ENCODE measurements around the gene TMEM204. TPM values are rescaled to one million over a fixed set of nuclear protein-coding genes. Genes with fewer than 3 reads are reported as not detected.

The TMEM204 gene
- total and polyA plus RNA-seq, 8 donors = 2.7 to 45.8 (median 17.5) TPM

GRCh38 chr16:1583180-1583579 is 49.7 kb downstream of the TMEM204 start:
- WGBS, 5 donors = 86 to 91% (median 88%) methylated on average over 14 to 15 of the region's 15 CpGs
- Histone ChIP-seq H3K4me3 (no peak overlapping the region), H3K27ac (no peak overlapping the region), H3K4me1 (peaks cover 0 to 12% (median 9%) of the 10 kb centered on the region in 4 donors), H3K9me3 (no peaks in the 10 kb centered on the region), H3K27me3 (no peaks in the 10 kb centered on the region), H3K36me3 (peaks cover 13 to 95% (median 88%) of the 10 kb centered on the region in 4 donors)
- intact Hi-C loops (cut with DNase I; ENCODE audit: low total_unique reads) = no loop called here
- TF ChIP-seq POLR2AphosphoS5 (IDR thresholded peaks at IDR 0.05) = no peak
- TF ChIP-seq EP300 (IDR thresholded peaks at IDR 0.05) = no peak
- no peak for TF ChIP-seq CTCF (IDR thresholded peaks at IDR 0.05)
- no peak for TF ChIP-seq POLR2A (IDR thresholded peaks at IDR 0.05)
- DNase-seq = no peak

- H3K4me3 ChIP-seq = no peak overlapping the region
- TF ChIP-seq CTCF (IDR thresholded peaks at IDR 0.05) (no peak), EP300 (IDR thresholded peaks at IDR 0.05) (no peak), POLR2A (IDR thresholded peaks at IDR 0.05) (no peak), POLR2AphosphoS5 (IDR thresholded peaks at IDR 0.05) (no peak)
- no peak for DNase-seq
- H3K27me3 ChIP-seq = no peaks in the 10 kb centered on the region
- WGBS, 5 donors = 78 to 84% (median 81%) methylated on average over 8 of the region's 8 CpGs
- intact Hi-C loops (cut with DNase I; ENCODE audit: low total_unique reads) = no loop called here
- no peak overlapping the region for H3K27ac ChIP-seq
- H3K9me3 ChIP-seq = no peaks in the 10 kb centered on the region
- peaks cover 13 to 94% (median 86%) of the 10 kb centered on the region in 4 donors for H3K36me3 ChIP-seq
- H3K4me1 ChIP-seq = peaks cover 0 to 12% (median 9%) of the 10 kb centered on the region in 4 donors
These were observed 51.5 kb downstream of the TMEM204 start for GRCh38 chr16:1584926-1585484.

GRCh38 chr16:1590366-1590765 is 56.9 kb downstream of the TMEM204 start:
- TF ChIP-seq POLR2A (IDR thresholded peaks at IDR 0.05) (no peak), CTCF (IDR thresholded peaks at IDR 0.05) (no peak), EP300 (IDR thresholded peaks at IDR 0.05) (no peak), POLR2AphosphoS5 (IDR thresholded peaks at IDR 0.05) (no peak)
- no peaks in the 10 kb centered on the region for H3K4me1 ChIP-seq
- 84 to 95% (median 93%) methylated on average over 4 to 6 of the region's 6 CpGs for WGBS, 5 donors
- H3K27ac ChIP-seq = no peak overlapping the region
- no peak for DNase-seq
- peaks cover 4 to 92% (median 74%) of the 10 kb centered on the region in 4 donors for H3K36me3 ChIP-seq
- intact Hi-C loops (cut with DNase I; ENCODE audit: low total_unique reads) = no loop called here
- no peak overlapping the region for H3K4me3 ChIP-seq
- no peaks in the 10 kb centered on the region for H3K27me3 ChIP-seq
- H3K9me3 ChIP-seq = no peaks in the 10 kb centered on the region

GRCh38 chr16:1590930-1591705 is 57.7 kb downstream of the TMEM204 start:
- DNase-seq = no peak
- no peak overlapping the region for H3K4me3 ChIP-seq
- WGBS, 5 donors = 89 to 97% (median 94%) methylated on average over 23 of the region's 23 CpGs
- TF ChIP-seq EP300 (IDR thresholded peaks at IDR 0.05) = no peak
- no peak for TF ChIP-seq POLR2AphosphoS5 (IDR thresholded peaks at IDR 0.05)
- no peak for TF ChIP-seq CTCF (IDR thresholded peaks at IDR 0.05)
- no peak for TF ChIP-seq POLR2A (IDR thresholded peaks at IDR 0.05)
- H3K4me1 ChIP-seq = no peaks in the 10 kb centered on the region
- peaks cover 4 to 92% (median 71%) of the 10 kb centered on the region in 4 donors for H3K36me3 ChIP-seq
- intact Hi-C loops (cut with DNase I; ENCODE audit: low total_unique reads) = no loop called here
- H3K27me3 ChIP-seq = no peaks in the 10 kb centered on the region
- no peak overlapping the region for H3K27ac ChIP-seq
- H3K9me3 ChIP-seq = no peaks in the 10 kb centered on the region
